GM13977 (cell line): ENCODE measurements around the gene POLN.

Experiments
- DNase-seq: peaks from one replicate; pipeline ENCODE4 v3.0.0; 2012; ENCODE audit warnings: low spot score
- CTCF ChIP-seq: IDR thresholded peaks from 2 replicates; pipeline ENCODE4 v1.5.1; 2012; ENCODE audit warnings: mild to moderate bottlenecking, control low read depth; ENCODE audit not compliant: insufficient read depth; ENCODE audit errors: extremely low read depth, missing control alignments
- in situ Hi-C: fragments of 300-500 bp; cut with MboI; formaldehyde crosslinking; loops from one replicate; pipeline ENCODE4 v1.12.0; 2022; ENCODE audit warnings: low sequenced_read_pairs, low pct_unique_long_range_greater_than_20kb, mixed read lengths, inconsistent platforms; ENCODE audit not compliant: unreplicated experiment

Gene POLN

GRCh38 chr4:2025817-2026216 is 216.1 kb downstream of the POLN start:
- in situ Hi-C loops, result no loop called here
- DNase-seq, result no peak
- no peak for TF ChIP-seq CTCF

- no peak for TF ChIP-seq CTCF
- DNase-seq, result no peak
- in situ Hi-C loops, result no loop called here
Measured at GRCh38 chr4:2024683-2025082, 217.2 kb downstream of the POLN start.
